HG03039 (cell line): ENCODE measurements around the gene TMEM97.

Source experiments
- ATAC-seq: cut with Tn5 transposase; IDR thresholded peaks from one replicate; pipeline ENCODE4 v1.9.1; 2021; ENCODE audit warnings: mild to moderate bottlenecking, moderate library complexity; ENCODE audit not compliant: unreplicated experiment

The TMEM97 gene

DNA sequence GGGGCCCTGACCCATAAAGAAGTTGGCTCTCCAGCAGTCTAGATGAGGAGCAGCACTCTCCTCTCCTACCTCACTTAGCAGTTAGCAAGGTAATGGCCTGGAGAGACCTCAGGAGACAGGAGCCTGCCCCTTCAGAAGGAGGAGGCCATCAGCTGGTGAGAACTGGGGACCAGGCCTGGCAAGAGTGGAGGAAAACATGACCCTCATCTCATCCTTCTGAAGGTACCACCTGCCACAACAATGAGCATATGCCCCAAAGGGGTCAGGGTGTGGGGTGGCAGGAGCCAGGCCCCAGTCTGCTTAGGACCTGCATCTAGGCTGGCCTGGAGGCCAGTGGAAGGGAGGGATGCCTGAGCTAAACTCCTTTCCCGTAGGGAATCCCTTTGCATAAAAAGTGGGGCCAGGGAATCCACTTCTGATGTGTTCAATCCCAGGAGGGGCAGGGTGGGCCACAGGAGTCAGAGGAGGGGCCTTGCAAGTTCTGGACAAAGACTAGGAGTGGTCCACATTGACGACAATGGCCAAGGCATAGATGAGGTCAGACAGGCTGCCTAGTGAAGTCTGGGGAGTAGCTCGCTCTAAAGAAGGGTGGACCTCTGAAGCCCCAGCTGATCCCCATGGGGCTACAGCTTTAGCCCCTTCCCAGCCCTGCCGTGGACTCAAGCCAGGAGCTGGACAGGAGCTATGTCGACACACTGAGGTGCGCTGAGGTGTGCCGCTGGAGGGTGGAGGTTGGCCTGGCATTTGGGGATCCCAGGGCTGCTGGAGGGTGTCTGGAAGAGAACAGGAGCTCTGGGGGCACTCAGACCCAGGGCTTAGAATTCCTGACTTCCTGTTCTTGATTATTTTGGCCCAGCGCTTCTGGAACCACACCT, 45.0 kb downstream of the TMEM97 start:
- no peak for ATAC-seq

DNA sequence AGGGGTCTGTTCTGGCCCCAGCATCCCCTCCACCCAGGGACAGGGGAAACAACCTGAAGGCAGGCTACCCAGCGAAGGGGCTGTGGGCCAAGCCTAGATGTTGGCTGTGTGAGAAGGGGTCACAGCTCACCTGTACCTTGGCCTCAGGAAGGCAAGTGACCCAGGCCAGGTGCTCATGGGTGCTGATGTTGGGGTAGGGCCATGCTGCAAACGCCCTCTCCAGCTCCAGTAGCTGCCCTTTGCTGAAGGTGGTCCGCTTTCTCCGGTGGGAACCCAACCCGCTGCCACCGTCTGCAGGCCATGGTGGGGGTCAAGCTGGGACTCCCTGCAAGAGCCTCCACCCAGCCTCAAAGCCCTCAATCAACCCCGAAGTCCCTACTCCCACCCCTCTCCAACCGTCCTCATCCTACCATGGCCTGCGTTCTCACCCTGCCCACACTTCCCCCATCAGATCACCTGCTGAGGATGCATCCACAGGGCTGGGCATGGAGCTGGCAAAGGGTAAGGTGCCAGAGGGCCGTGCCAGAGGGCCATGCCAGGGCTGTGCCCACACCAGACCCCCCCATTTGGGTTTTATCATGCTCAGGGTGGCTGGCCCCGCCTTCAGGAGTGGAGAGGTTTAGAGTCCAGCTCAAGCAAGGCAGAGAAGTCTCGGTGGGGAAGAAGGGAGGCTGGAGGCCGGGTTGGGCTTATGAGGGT, 45.8 kb downstream of the TMEM97 start, which contains the start of gene SEBOX:
SEBOX (minus strand) TSS at position 535 of the 699 bp plus-strand sequence; CDS start at position 487, 48 bp downstream.
- ATAC-seq = no peak

DNA sequence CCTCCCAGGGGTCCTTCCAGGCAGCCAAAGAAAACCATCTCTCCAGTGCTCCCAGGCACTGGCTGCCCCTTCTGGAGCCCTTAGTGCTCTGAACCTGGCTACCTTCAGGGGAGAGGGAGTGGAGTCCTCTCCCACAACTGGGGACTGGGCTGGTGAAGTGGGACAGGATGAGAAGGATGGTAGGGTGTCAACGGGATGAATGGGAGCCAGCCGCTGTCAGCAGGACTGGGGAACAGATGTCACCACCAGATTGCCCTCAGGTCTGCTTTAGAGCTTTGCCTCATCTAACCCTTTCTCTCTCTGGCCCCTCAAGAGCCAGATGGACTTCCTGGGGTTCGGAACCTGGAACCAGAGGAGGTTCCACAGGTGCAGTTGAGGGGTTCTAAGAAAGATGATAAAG, 46.5 kb downstream of the TMEM97 start:
- ATAC-seq = no peak

GRCh38 chr17:28366605-28367004, 47.6 kb downstream of the TMEM97 start:
- ATAC-seq = no peak

DNA sequence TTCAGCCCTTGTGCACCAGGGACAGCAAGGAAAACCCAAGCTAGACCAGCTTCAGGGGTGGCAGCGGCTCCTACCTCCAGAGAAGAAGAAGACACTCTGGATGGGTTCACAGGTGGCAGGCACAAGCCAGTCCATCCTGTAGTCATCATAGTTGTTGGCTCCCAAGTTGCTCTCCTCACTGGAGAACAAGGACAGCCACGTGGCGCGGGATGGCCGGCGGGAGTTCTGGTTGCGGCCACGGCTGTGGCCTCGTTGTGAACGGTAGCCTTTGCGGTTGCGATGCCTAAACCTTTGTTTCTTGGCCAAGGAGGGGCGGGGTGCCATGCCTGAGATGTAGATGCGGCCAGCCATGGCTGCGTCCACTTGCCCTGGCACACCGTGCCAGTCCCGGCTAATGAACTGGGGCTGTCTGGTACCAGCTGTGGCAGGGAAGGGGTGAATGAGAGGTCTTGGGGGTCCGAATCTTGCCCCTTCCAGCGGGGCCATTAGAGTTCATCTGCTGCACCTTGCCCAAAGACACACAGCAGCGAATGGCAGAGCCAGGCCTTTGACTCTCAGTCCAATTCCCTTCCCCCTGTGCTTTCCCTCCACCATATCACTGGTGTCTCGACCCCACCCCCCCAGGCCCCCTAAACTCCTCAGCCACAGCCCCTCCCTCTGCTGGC, 48.8 kb downstream of the TMEM97 start:
- ATAC-seq = no peak

GRCh38 chr17:28368306-28368831, 49.4 kb downstream of the TMEM97 start:
- ATAC-seq = no peak

GRCh38 chr17:28368915-28369683, 50.1 kb downstream of the TMEM97 start:
- no peak for ATAC-seq

GRCh38 chr17:28369684-28370034, 50.7 kb downstream of the TMEM97 start:
- ATAC-seq = no peak

GRCh38 chr17:28370035-28370743, 51.2 kb downstream of the TMEM97 start, which contains the start of gene VTN:
Gene VTN, minus strand, starts transcription at chr17:28370307. Its CDS starts 104 bp downstream, at chr17:28370203.
- no peak for ATAC-seq

DNA sequence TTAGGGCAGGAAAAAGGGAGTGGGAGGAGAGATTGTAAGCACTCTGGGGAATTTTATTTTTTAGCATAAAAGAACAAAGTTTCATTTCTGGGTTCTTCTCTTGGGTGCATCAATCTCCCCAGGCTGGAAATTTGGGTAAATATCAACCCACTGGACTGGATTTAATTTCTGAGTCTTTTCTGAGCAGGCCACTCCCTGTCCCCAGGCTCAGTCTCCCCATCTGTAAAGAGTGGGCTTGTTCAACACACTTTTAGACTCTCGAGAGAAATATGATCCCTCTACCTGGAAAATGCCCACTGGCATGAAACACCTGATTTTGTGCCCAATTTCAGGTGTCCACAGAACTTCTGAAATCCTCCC, 51.7 kb downstream of the TMEM97 start:
- ATAC-seq = no peak

- ATAC-seq = peak; percentile 41
Measured at GRCh38 chr17:28371245-28372202, 52.5 kb downstream of the TMEM97 start, which contains the start of gene SARM1. Gene SARM1, plus strand, starts transcription at chr17:28371694. Its CDS starts 339 bp downstream, at chr17:28372033.

GRCh38 chr17:28372203-28372944, 53.4 kb downstream of the TMEM97 start:
- peak; percentile 14 for ATAC-seq

DNA sequence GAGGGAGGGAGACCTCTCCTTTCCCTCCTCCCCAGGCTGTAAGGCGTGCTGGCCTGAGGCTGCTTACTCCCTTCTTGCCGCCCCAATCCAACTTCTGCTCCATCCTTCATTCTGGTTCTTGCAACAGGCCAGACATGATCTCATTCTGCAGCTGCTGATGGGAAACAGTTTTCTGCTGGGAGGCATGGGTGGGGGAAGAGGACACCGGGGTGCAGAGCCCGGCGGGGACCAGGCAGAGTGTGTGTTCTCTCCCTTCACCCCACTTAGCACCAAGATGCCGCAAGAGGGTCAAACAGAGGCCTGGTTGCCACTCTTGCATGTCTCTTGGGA, 53.9 kb downstream of the TMEM97 start:
- ATAC-seq = no peak
